Liver (tissue), 9 donors: ENCODE measurements around the gene VTCN1. TPM values are rescaled to one million over a fixed set of nuclear protein-coding genes. Genes with fewer than 3 reads are reported as not detected.

ENCODE experiments used
- DNase-seq: peaks from one replicate; pipeline ENCODE4 v3.0.0-alpha.2; 2017; ENCODE audit warnings: low spot score
- H3K27ac ChIP-seq, 2 donors: one replicate each; pipeline ENCODE4 v1.7.0; 2013; ENCODE audit warnings: inconsistent platforms in 2 of 2, low read length in 2 of 2, control low read depth in 1 of 2, low read depth in 1 of 2, mild to moderate bottlenecking in 1 of 2
- H3K27me3 ChIP-seq, 4 donors: one replicate each; pipeline versions ENCODE4 v1.6.1 to v1.7.0; 2013; ENCODE audit warnings: low read length in 3 of 4, inconsistent platforms in 1 of 4, mild to moderate bottlenecking in 1 of 4, moderate library complexity in 1 of 4; ENCODE audit not compliant: control insufficient read depth in 4 of 4, insufficient read depth in 4 of 4
- H3K36me3 ChIP-seq, 4 donors: one replicate each; pipeline versions ENCODE4 v1.6.1 to v1.7.0; 2013; ENCODE audit warnings: low read length in 3 of 4, mild to moderate bottlenecking in 3 of 4, low read depth in 1 of 4, moderate library complexity in 1 of 4; ENCODE audit not compliant: control insufficient read depth in 4 of 4, insufficient read depth in 3 of 4
- H3K4me1 ChIP-seq, 4 donors: one replicate each; pipeline versions ENCODE4 v1.6.1 to v1.7.0; 2013; ENCODE audit warnings: low read length in 3 of 4, mild to moderate bottlenecking in 3 of 4, moderate library complexity in 1 of 4; ENCODE audit not compliant: control insufficient read depth in 4 of 4, insufficient read depth in 4 of 4
- H3K4me3 ChIP-seq, 3 donors: one replicate each; pipeline versions ENCODE4 v1.6.1 to v1.7.0; 2013; ENCODE audit warnings: low read length in 3 of 3, control low read depth in 1 of 3, low read depth in 1 of 3, mild to moderate bottlenecking in 1 of 3
- H3K9ac ChIP-seq, 2 donors: one replicate each; pipeline ENCODE4 v1.7.0; 2013; ENCODE audit warnings: low read length in 2 of 2, mild to moderate bottlenecking in 2 of 2, moderate library complexity in 2 of 2, control low read depth in 1 of 2, low read depth in 1 of 2
- H3K9me3 ChIP-seq, 4 donors: one replicate each; pipeline versions ENCODE4 v1.6.1 to v1.7.0; 2013; ENCODE audit warnings: low read length in 3 of 4; ENCODE audit not compliant: control insufficient read depth in 4 of 4
- EGR1 ChIP-seq, 2 donors: IDR thresholded peaks; 2 replicates each; pipeline ENCODE4 v1.6.1; 2016 to 2018; ENCODE audit warnings: antibody characterized with exemption in 2 of 2, low read depth in 2 of 2
- FOXA1 ChIP-seq: IDR thresholded peaks from 2 replicates; pipeline ENCODE4 v1.6.1; 2016; ENCODE audit warnings: antibody characterized with exemption
- FOXA2 ChIP-seq: IDR thresholded peaks from 2 replicates; pipeline ENCODE4 v1.6.1; 2016; ENCODE audit warnings: antibody characterized with exemption
- GABPA ChIP-seq, 2 donors: IDR thresholded peaks in 1 of 2; conservative IDR thresholded peaks in 1 of 2; 2 replicates each; pipeline ENCODE4 v1.6.1; 2016; ENCODE audit warnings: antibody characterized with exemption in 2 of 2, mild to moderate bottlenecking in 1 of 2, moderate library complexity in 1 of 2
- HNF4A ChIP-seq, 2 donors: conservative IDR thresholded peaks; 2 replicates each; pipeline ENCODE4 v1.6.1; 2016; ENCODE audit warnings: antibody characterized with exemption in 2 of 2, mild to moderate bottlenecking in 2 of 2
- HNF4G ChIP-seq: IDR thresholded peaks from 2 replicates; pipeline ENCODE4 v1.6.1; 2016; ENCODE audit warnings: antibody characterized with exemption
- JUND ChIP-seq, 2 donors: IDR thresholded peaks; 2 replicates each; pipeline ENCODE4 v1.6.1; 2016; ENCODE audit warnings: antibody characterized with exemption in 2 of 2
- RAD21 ChIP-seq, 2 donors: IDR thresholded peaks; 2 replicates each; pipeline ENCODE4 v1.6.1; 2016; ENCODE audit warnings: antibody characterized with exemption in 2 of 2, mild to moderate bottlenecking in 2 of 2
- RXRA ChIP-seq, 2 donors: IDR thresholded peaks; 2 replicates each; pipeline ENCODE4 v1.6.1; 2017 to 2018; ENCODE audit warnings: antibody characterized with exemption in 2 of 2, mild to moderate bottlenecking in 1 of 2
- TAF1 ChIP-seq: conservative IDR thresholded peaks from 2 replicates; pipeline ENCODE4 v1.6.1; 2016; ENCODE audit warnings: antibody characterized with exemption, mild to moderate bottlenecking
- YY1 ChIP-seq: IDR thresholded peaks from 2 replicates; pipeline ENCODE4 v1.6.1; 2016; ENCODE audit warnings: antibody characterized with exemption, mild to moderate bottlenecking
- WGBS: extraction: QIAGEN DNeasy Blood & Tissue Kit; methylation state at CpG from one replicate; pipeline ENCODE4 v1.1.7; 2013; 5-methylcytosine and 5-hydroxymethylcytosine counted together
- polyA plus RNA-seq, 2 donors: library from polyadenylated mRNA; stranded (reverse) in 1 of 2; unstranded in 1 of 2; fragments of 200-250 nt in 1 of 2; fragments of >200 nt in 1 of 2; fragmentation: Nextera tagmentation in 1 of 2; extraction: Ambion mirVana in 1 of 2; gene quantifications; one replicate each; pipeline versions ENCODE4 v1.2.1 to v1.2.3, GENCODE V29; 2013 to 2015
- total RNA-seq, 2 donors: library from RNA; depleted of rRNA; stranded (reverse); fragments of >200 nt; gene quantifications; one replicate each; pipeline ENCODE4 v1.2.3, GENCODE V29; 2014
- TF ChIP-seq, protein P1 (sequence below): IDR thresholded peaks from 2 replicates; pipeline ENCODE4 v1.6.1; 2016; ENCODE audit warnings: antibody characterized with exemption
- TF ChIP-seq, protein P2 (sequence below): fragments of 150-350 bp; IDR thresholded peaks from 2 replicates; pipeline ENCODE4 v1.5.1; 2017; ENCODE audit warnings: improper control_type of control experiment, low read depth, low read length; ENCODE audit not compliant: missing input control
- TF ChIP-seq, protein P3 (sequence below): IDR thresholded peaks from 2 replicates; pipeline ENCODE4 v1.6.1; 2016; ENCODE audit warnings: antibody characterized with exemption
- TF ChIP-seq, protein P4 (sequence below): IDR thresholded peaks from 2 replicates; pipeline ENCODE4 v1.6.1; 2016; ENCODE audit warnings: antibody characterized with exemption, mild to moderate bottlenecking
- TF ChIP-seq, protein P5 (sequence below): IDR thresholded peaks from 2 replicates; pipeline ENCODE4 v1.6.1; 2016; ENCODE audit warnings: antibody characterized with exemption
- donor health status: healthy.
- donor health status: healthy.
- donor health status: healthy.
- donor health status: healthy.
- donor health status: healthy.

The VTCN1 gene
- total and polyA plus RNA-seq, 4 donors: 0.28 to 1.0 (median 0.45) TPM

DNA sequence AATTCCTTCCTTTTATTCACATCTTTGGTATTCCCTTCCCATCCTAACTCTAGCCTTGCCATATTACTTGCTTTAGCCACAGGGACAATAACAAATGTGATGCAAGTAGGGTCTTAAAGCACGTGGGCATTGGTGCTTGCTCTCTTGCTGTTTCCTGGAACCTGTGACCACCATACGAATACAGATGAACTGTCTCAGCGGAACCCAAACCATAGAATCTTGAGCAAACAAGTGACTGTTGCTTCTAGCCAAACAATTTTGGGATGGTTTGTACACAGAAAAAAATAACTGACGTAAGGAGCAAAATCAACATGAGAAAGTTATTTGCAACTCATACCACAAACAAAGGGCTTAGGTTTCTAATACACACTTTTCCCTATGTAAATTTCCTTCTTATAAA lies 15.2 kb upstream of the VTCN1 start (continued):
- no peak for TF ChIP-seq EGR1 (IDR thresholded peaks at IDR 0.05; ENCODE audit: low read depth in 2 of 2)
- no peak for TF ChIP-seq YY1
- TF ChIP-seq FOXA1: no peak
- no peak for TF ChIP-seq RAD21 (IDR thresholded peaks at IDR 0.05)
- TF ChIP-seq GABPA (IDR thresholded peaks at IDR 0.05 in 1 of 2, conservative IDR thresholded peaks at IDR 0.05 in 1 of 2): no peak
- TF ChIP-seq JUND (IDR thresholded peaks at IDR 0.05): no peak

DNA sequence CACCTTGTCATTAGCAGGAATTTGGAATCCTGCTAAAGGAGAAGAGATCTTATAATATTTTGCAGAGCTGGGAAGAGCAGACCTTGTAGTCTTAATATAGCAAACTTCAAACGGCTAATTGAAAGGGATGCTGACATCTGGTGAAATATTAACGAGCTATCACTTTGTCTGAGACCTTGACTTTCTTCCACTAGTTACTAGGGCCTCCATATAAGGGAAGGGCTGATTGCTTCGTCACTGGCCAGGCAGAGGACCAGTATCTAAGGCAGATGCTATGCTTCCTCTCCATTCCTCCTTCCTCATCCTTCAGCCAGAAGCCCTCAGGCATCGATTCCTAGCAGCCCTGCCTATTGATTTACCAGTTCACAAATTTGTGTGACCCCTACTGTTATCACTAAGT lies 6.0 kb upstream of the VTCN1 start:
- TF ChIP-seq, protein P1, sequence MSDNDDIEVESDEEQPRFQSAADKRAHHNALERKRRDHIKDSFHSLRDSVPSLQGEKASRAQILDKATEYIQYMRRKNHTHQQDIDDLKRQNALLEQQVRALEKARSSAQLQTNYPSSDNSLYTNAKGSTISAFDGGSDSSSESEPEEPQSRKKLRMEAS: no peak
- TF ChIP-seq, protein P2, sequence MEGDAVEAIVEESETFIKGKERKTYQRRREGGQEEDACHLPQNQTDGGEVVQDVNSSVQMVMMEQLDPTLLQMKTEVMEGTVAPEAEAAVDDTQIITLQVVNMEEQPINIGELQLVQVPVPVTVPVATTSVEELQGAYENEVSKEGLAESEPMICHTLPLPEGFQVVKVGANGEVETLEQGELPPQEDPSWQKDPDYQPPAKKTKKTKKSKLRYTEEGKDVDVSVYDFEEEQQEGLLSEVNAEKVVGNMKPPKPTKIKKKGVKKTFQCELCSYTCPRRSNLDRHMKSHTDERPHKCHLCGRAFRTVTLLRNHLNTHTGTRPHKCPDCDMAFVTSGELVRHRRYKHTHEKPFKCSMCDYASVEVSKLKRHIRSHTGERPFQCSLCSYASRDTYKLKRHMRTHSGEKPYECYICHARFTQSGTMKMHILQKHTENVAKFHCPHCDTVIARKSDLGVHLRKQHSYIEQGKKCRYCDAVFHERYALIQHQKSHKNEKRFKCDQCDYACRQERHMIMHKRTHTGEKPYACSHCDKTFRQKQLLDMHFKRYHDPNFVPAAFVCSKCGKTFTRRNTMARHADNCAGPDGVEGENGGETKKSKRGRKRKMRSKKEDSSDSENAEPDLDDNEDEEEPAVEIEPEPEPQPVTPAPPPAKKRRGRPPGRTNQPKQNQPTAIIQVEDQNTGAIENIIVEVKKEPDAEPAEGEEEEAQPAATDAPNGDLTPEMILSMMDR: no peak
- TF ChIP-seq, protein P3, sequence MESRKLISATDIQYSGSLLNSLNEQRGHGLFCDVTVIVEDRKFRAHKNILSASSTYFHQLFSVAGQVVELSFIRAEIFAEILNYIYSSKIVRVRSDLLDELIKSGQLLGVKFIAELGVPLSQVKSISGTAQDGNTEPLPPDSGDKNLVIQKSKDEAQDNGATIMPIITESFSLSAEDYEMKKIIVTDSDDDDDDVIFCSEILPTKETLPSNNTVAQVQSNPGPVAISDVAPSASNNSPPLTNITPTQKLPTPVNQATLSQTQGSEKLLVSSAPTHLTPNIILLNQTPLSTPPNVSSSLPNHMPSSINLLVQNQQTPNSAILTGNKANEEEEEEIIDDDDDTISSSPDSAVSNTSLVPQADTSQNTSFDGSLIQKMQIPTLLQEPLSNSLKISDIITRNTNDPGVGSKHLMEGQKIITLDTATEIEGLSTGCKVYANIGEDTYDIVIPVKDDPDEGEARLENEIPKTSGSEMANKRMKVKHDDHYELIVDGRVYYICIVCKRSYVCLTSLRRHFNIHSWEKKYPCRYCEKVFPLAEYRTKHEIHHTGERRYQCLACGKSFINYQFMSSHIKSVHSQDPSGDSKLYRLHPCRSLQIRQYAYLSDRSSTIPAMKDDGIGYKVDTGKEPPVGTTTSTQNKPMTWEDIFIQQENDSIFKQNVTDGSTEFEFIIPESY: no peak
- TF ChIP-seq JUND (IDR thresholded peaks at IDR 0.05): no peak
- TF ChIP-seq FOXA2: no peak
- TF ChIP-seq EGR1 (IDR thresholded peaks at IDR 0.05; ENCODE audit: low read depth in 2 of 2): no peak
- TF ChIP-seq YY1: no peak
- DNase-seq: no peak
- no peaks in the 10 kb centered on the region for H3K36me3 ChIP-seq
- no peak overlapping the region for H3K9ac ChIP-seq
- no peak overlapping the region for H3K27ac ChIP-seq
- no peaks in the 10 kb centered on the region for H3K9me3 ChIP-seq
- no peaks in the 10 kb centered on the region for H3K27me3 ChIP-seq
- no peak overlapping the region for H3K4me3 ChIP-seq
- no peaks in the 10 kb centered on the region for H3K4me1 ChIP-seq
- WGBS: 69% methylated on average over 4 of the region's 4 CpGs

DNA sequence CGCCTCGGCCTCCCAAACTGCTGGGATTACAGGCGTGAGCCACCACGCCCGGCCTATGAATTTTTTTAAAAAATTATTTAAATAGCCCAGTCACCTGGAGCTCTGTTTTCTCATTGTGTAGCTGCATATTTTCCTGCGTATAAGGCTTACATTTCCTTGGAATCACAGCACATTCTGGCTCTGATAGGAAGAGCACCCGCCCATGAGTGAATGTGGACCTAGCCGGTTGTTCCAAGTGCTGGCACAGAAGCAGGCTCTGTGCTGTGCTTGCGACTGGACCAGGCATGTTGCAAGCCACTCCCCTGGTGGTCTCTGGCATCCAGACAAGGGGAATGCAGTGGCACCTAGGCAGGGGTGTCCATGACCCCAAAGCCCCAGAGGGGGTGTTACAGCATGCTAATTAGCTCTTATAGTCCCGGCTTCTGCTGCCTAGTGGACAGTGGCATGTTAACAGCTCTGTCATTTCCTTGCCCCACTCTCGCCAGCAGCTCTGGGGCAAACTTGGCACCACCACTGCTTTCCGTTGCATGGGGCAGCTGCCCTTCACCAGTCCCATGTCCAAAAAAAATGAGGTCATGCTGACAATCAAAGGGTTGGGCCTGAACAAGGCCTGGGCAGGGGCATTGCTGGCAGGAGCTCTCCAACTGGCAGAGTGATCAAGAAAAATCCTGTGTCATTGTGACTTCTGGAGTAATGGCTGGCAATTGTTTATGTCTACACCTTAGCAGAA lies 5.2 kb upstream of the VTCN1 start:
- Histone ChIP-seq H3K9me3 (no peaks in the 10 kb centered on the region), H3K4me1 (no peaks in the 10 kb centered on the region), H3K9ac (no peak overlapping the region), H3K27me3 (no peaks in the 10 kb centered on the region), H3K27ac (no peak overlapping the region), H3K4me3 (no peak overlapping the region), H3K36me3 (no peaks in the 10 kb centered on the region)
- WGBS: 82% methylated on average over 12 of the region's 12 CpGs
- DNase-seq: no peak
- TF ChIP-seq, protein P3: no peak
- TF ChIP-seq, protein P4, sequence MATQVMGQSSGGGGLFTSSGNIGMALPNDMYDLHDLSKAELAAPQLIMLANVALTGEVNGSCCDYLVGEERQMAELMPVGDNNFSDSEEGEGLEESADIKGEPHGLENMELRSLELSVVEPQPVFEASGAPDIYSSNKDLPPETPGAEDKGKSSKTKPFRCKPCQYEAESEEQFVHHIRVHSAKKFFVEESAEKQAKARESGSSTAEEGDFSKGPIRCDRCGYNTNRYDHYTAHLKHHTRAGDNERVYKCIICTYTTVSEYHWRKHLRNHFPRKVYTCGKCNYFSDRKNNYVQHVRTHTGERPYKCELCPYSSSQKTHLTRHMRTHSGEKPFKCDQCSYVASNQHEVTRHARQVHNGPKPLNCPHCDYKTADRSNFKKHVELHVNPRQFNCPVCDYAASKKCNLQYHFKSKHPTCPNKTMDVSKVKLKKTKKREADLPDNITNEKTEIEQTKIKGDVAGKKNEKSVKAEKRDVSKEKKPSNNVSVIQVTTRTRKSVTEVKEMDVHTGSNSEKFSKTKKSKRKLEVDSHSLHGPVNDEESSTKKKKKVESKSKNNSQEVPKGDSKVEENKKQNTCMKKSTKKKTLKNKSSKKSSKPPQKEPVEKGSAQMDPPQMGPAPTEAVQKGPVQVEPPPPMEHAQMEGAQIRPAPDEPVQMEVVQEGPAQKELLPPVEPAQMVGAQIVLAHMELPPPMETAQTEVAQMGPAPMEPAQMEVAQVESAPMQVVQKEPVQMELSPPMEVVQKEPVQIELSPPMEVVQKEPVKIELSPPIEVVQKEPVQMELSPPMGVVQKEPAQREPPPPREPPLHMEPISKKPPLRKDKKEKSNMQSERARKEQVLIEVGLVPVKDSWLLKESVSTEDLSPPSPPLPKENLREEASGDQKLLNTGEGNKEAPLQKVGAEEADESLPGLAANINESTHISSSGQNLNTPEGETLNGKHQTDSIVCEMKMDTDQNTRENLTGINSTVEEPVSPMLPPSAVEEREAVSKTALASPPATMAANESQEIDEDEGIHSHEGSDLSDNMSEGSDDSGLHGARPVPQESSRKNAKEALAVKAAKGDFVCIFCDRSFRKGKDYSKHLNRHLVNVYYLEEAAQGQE: no peak
- TF ChIP-seq HNF4G (no peak), JUND (IDR thresholded peaks at IDR 0.05) (no peak), EGR1 (IDR thresholded peaks at IDR 0.05; ENCODE audit: low read depth in 2 of 2) (no peak), RXRA (IDR thresholded peaks at IDR 0.05) (no peak), TAF1 (no peak), HNF4A (conservative IDR thresholded peaks at IDR 0.05) (no peak)
- TF ChIP-seq, protein P5, sequence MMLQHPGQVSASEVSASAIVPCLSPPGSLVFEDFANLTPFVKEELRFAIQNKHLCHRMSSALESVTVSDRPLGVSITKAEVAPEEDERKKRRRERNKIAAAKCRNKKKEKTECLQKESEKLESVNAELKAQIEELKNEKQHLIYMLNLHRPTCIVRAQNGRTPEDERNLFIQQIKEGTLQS: no peak
